ENCODE measurements around the gene EYA2. TPM values are rescaled to one million over a fixed set of nuclear protein-coding genes. Genes with fewer than 3 reads are reported as not detected.

The EYA2 gene
- total RNA-seq, 4 donors from 2014 or later: 0.60 to 4.0 (median 0.99) TPM

GRCh38 chr20:47196091-47197081 is 301.7 kb downstream of the EYA2 start:
- Histone ChIP-seq H3K27ac (no peak overlapping the region), H3K4me3 (no peak overlapping the region)

GRCh38 chr20:47198254-47198671 is 303.6 kb downstream of the EYA2 start:
- Histone ChIP-seq H3K27me3 (no peaks in the 10 kb centered on the region), H3K9me3 (no peaks in the 10 kb centered on the region), H3K4me3 (no peak overlapping the region), H3K4me1 (no peaks in the 10 kb centered on the region), H3K27ac (no peak overlapping the region), H3K36me3 (no peaks in the 10 kb centered on the region)
- DNase-seq (no peak), ATAC-seq (no peak)
- TF ChIP-seq POLR2A (IDR thresholded peaks at IDR 0.05) (no peak), CTCF (IDR thresholded peaks at IDR 0.05 in 4 of 5, conservative IDR thresholded peaks at IDR 0.05 in 1 of 5) (no peak)
- in situ Hi-C loops (cut with MboI; ENCODE audit: low sequenced_read_pairs in 4 of 4) (loop anchor here in 3 of 4 donors (5.0 to 25.0 kb wide), 4 partner anchors 187 to 1414 kb away; no protein-coding TSS in a partner anchor), intact Hi-C loops (cut with DNase I; ENCODE audit: low total_unique reads) (no loop called here)

More at GRCh38 chr20:47196091-47197081, 301.7 kb downstream of the EYA2 start:
- intact Hi-C loops (cut with DNase I; ENCODE audit: low total_unique reads) (loop anchor here (2.0 kb wide), 1 partner anchor 188 kb away; no protein-coding TSS in a partner anchor), in situ Hi-C loops (cut with MboI; ENCODE audit: low sequenced_read_pairs in 4 of 4) (loop anchor here in 3 of 4 donors (5.0 to 25.0 kb wide), 4 partner anchors 188 to 1416 kb away; no protein-coding TSS in a partner anchor)
- Histone ChIP-seq H3K27me3 (no peaks in the 10 kb centered on the region), H3K36me3 (no peaks in the 10 kb centered on the region), H3K9me3 (no peaks in the 10 kb centered on the region), H3K4me1 (no peaks in the 10 kb centered on the region)
- ATAC-seq: peak; percentile 47 to 66
- peak; percentile 87 to 97 (median 91) for TF ChIP-seq CTCF (IDR thresholded peaks at IDR 0.05 in 4 of 5, conservative IDR thresholded peaks at IDR 0.05 in 1 of 5)
- TF ChIP-seq POLR2A (IDR thresholded peaks at IDR 0.05): no peak
- peak; percentile 13 to 45 for DNase-seq

- ATAC-seq (no peak), DNase-seq (no peak)
- H3K27me3 ChIP-seq: no peaks in the 10 kb centered on the region
- H3K9me3 ChIP-seq: no peaks in the 10 kb centered on the region
- no peaks in the 10 kb centered on the region for H3K4me1 ChIP-seq
- in situ Hi-C loops (cut with MboI; ENCODE audit: low sequenced_read_pairs in 4 of 4) (loop anchor here in 3 of 4 donors (5.0 to 25.0 kb wide), 4 partner anchors 186 to 1413 kb away; no protein-coding TSS in a partner anchor), intact Hi-C loops (cut with DNase I; ENCODE audit: low total_unique reads) (no loop called here)
- H3K27ac ChIP-seq: no peak overlapping the region
- no peak overlapping the region for H3K4me3 ChIP-seq
- TF ChIP-seq CTCF (IDR thresholded peaks at IDR 0.05 in 4 of 5, conservative IDR thresholded peaks at IDR 0.05 in 1 of 5) (no peak), POLR2A (IDR thresholded peaks at IDR 0.05) (no peak)
- H3K36me3 ChIP-seq: no peaks in the 10 kb centered on the region
Measured at GRCh38 chr20:47198996-47199552, 304.4 kb downstream of the EYA2 start.

- H3K4me1 ChIP-seq: peaks cover 0 to 3% of the 10 kb centered on the region in 2 donors
- H3K9me3 ChIP-seq: no peaks in the 10 kb centered on the region
- no peaks in the 10 kb centered on the region for H3K36me3 ChIP-seq
- TF ChIP-seq POLR2A (IDR thresholded peaks at IDR 0.05) (no peak), CTCF (IDR thresholded peaks at IDR 0.05 in 4 of 5, conservative IDR thresholded peaks at IDR 0.05 in 1 of 5) (no peak)
- H3K27ac ChIP-seq: no peak overlapping the region
- no peaks in the 10 kb centered on the region for H3K27me3 ChIP-seq
- no peak for DNase-seq
- in situ Hi-C loops (cut with MboI; ENCODE audit: low sequenced_read_pairs in 4 of 4): no loop called here
- ATAC-seq: no peak
- no peak overlapping the region for H3K4me3 ChIP-seq
- intact Hi-C loops (cut with DNase I; ENCODE audit: low total_unique reads): no loop called here
Measured at GRCh38 chr20:47201074-47201730, 306.6 kb downstream of the EYA2 start.
